Measurements from ENCODE around the gene GEN1. TPM values are rescaled to one million over a fixed set of nuclear protein-coding genes. Genes with fewer than 3 reads are reported as not detected.

GEN1 gene
- total RNA-seq, 1 experiment from 2014 or later, result 29.6 TPM

GRCh38 chr2:17768894-17769293 is 15.0 kb downstream of the GEN1 start:
- no peaks in the 10 kb centered on the region for H3K27me3 Mint-ChIP-seq (ENCODE audit: unreplicated experiment)
- BruUV-seq (replicated peaks), result no TSS peak
- H3K9me3 Mint-ChIP-seq (ENCODE audit: low read depth, unreplicated experiment), result no peaks in the 10 kb centered on the region
- H3K36me3 Mint-ChIP-seq (ENCODE audit: insufficient read depth, unreplicated experiment), result no peaks in the 10 kb centered on the region
- DNase-seq, result no peak
- H3K4me3 Mint-ChIP-seq (ENCODE audit: low read depth, unreplicated experiment), result no peak overlapping the region
- H3K4me1 Mint-ChIP-seq (ENCODE audit: low read depth, unreplicated experiment), result no peaks in the 10 kb centered on the region
- CTCF ChIA-PET, result no interaction called here
- TF ChIP-seq CTCF (IDR thresholded peaks at IDR 0.05; ENCODE audit: unreplicated experiment), result no peak
- intact Hi-C loops (cut with micrococcal nuclease; ENCODE audit: unreplicated experiment), result no loop called here
- H3K27ac Mint-ChIP-seq (ENCODE audit: unreplicated experiment), result no peak overlapping the region

- CTCF ChIA-PET, result no interaction called here
- Mint-ChIP-seq H3K4me1 (ENCODE audit: low read depth, unreplicated experiment) (no peaks in the 10 kb centered on the region), H3K27me3 (ENCODE audit: unreplicated experiment) (no peaks in the 10 kb centered on the region), H3K27ac (ENCODE audit: unreplicated experiment) (no peak overlapping the region), H3K36me3 (ENCODE audit: insufficient read depth, unreplicated experiment) (peaks cover 9% of the 10 kb centered on the region), H3K9me3 (ENCODE audit: low read depth, unreplicated experiment) (no peaks in the 10 kb centered on the region), H3K4me3 (ENCODE audit: low read depth, unreplicated experiment) (no peak overlapping the region)
- intact Hi-C loops (cut with micrococcal nuclease; ENCODE audit: unreplicated experiment), result no loop called here
- DNase-seq, result no peak
- no TSS peak for BruUV-seq (replicated peaks)
- TF ChIP-seq CTCF (IDR thresholded peaks at IDR 0.05; ENCODE audit: unreplicated experiment), result no peak
These were observed 18.0 kb downstream of the GEN1 start for GRCh38 chr2:17771956-17772355.

- Mint-ChIP-seq H3K27ac (ENCODE audit: unreplicated experiment) (no peak overlapping the region), H3K4me3 (ENCODE audit: low read depth, unreplicated experiment) (no peak overlapping the region), H3K36me3 (ENCODE audit: insufficient read depth, unreplicated experiment) (peaks cover 10% of the 10 kb centered on the region), H3K27me3 (ENCODE audit: unreplicated experiment) (no peaks in the 10 kb centered on the region), H3K9me3 (ENCODE audit: low read depth, unreplicated experiment) (no peaks in the 10 kb centered on the region), H3K4me1 (ENCODE audit: low read depth, unreplicated experiment) (no peaks in the 10 kb centered on the region)
- no peak for TF ChIP-seq CTCF (IDR thresholded peaks at IDR 0.05; ENCODE audit: unreplicated experiment)
- DNase-seq, result no peak
- no TSS peak for BruUV-seq (replicated peaks)
- intact Hi-C loops (cut with micrococcal nuclease; ENCODE audit: unreplicated experiment), result no loop called here
- CTCF ChIA-PET, result no interaction called here
These were observed 18.6 kb downstream of the GEN1 start for GRCh38 chr2:17772532-17772931.

GRCh38 chr2:17780546-17780945 is 26.6 kb downstream of the GEN1 start:
- Mint-ChIP-seq H3K9me3 (ENCODE audit: low read depth, unreplicated experiment) (no peaks in the 10 kb centered on the region), H3K4me3 (ENCODE audit: low read depth, unreplicated experiment) (no peak overlapping the region), H3K4me1 (ENCODE audit: low read depth, unreplicated experiment) (no peaks in the 10 kb centered on the region), H3K27me3 (ENCODE audit: unreplicated experiment) (no peaks in the 10 kb centered on the region), H3K36me3 (ENCODE audit: insufficient read depth, unreplicated experiment) (peaks cover 10% of the 10 kb centered on the region), H3K27ac (ENCODE audit: unreplicated experiment) (no peak overlapping the region)
- CTCF ChIA-PET, result no interaction called here
- DNase-seq, result no peak
- intact Hi-C loops (cut with micrococcal nuclease; ENCODE audit: unreplicated experiment), result no loop called here
- BruUV-seq (replicated peaks), result no TSS peak
- no peak for TF ChIP-seq CTCF (IDR thresholded peaks at IDR 0.05; ENCODE audit: unreplicated experiment)

- no peak for DNase-seq
- H3K4me3 Mint-ChIP-seq (ENCODE audit: low read depth, unreplicated experiment), result no peak overlapping the region
- no peaks in the 10 kb centered on the region for H3K4me1 Mint-ChIP-seq (ENCODE audit: low read depth, unreplicated experiment)
- no peaks in the 10 kb centered on the region for H3K9me3 Mint-ChIP-seq (ENCODE audit: low read depth, unreplicated experiment)
- no TSS peak for BruUV-seq (replicated peaks)
- peaks cover 6% of the 10 kb centered on the region for H3K36me3 Mint-ChIP-seq (ENCODE audit: insufficient read depth, unreplicated experiment)
- TF ChIP-seq CTCF (IDR thresholded peaks at IDR 0.05; ENCODE audit: unreplicated experiment), result no peak
- no peak overlapping the region for H3K27ac Mint-ChIP-seq (ENCODE audit: unreplicated experiment)
- no peaks in the 10 kb centered on the region for H3K27me3 Mint-ChIP-seq (ENCODE audit: unreplicated experiment)
- intact Hi-C loops (cut with micrococcal nuclease; ENCODE audit: unreplicated experiment), result no loop called here
- CTCF ChIA-PET, result no interaction called here
These were observed 27.5 kb downstream of the GEN1 start for GRCh38 chr2:17781482-17781881.

Data from Calu3 (cell line).